NCI-H1092 treated with DMSO at 0.1 percent for 48 hours (cell line): ENCODE results near the gene APOL1.
"Not testable (repeated sequence)": the region's sequence is repeated elsewhere in the genome, so short reads cannot be mapped to it uniquely, and the experiment has no call there.

Experiments
- DNase-seq: peaks from one replicate; lab custom pipeline; 2025; lab: John Stamatoyannopoulos, UW

The APOL1 gene

DNA sequence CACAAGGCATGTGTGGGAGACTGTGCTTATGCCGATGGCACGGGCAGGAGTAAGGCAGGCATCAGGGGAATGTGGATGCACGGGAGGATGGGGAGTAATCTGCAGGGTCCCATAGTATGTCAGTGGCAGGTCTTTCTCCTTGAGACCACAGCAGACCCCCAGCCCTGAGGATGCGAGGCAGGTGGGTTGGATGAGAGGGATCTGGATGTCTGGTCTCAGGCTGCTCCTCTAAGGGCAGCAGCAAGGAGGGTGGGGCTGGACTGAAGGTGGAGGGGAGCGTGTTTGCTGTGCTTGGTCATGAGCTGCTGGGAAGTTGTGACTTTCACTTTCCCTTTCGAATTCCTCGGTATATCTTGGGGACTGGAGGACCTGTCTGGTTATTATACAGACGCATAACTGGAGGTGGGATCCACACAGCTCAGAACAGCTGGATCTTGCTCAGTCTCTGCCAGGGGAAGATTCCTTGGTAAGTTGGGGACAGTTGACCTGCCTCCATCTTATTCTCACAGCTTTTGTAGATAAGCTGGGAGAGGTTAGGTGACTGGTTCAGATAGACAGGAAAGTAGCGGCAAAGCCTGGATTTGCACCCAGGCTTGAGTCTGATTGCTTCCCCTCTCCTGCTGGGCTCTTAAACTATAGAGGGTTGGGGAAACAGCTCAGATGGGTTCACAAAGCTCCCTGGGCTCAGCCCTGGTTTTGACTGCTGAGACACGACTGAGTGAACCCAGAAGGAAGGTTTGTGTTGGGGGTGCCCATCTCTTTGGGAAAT is at the start of gene APOL1:
APOL1 (plus strand) TSS at position 380 of the 769 bp plus-strand sequence. CDS start 1,823 bp downstream, outside the sequence.
- no peak for DNase-seq

- DNase-seq = not testable (repeated sequence)
Measured at GRCh38 chr22:36203441-36203840, 49.5 kb upstream of the APOL1 start.

DNA sequence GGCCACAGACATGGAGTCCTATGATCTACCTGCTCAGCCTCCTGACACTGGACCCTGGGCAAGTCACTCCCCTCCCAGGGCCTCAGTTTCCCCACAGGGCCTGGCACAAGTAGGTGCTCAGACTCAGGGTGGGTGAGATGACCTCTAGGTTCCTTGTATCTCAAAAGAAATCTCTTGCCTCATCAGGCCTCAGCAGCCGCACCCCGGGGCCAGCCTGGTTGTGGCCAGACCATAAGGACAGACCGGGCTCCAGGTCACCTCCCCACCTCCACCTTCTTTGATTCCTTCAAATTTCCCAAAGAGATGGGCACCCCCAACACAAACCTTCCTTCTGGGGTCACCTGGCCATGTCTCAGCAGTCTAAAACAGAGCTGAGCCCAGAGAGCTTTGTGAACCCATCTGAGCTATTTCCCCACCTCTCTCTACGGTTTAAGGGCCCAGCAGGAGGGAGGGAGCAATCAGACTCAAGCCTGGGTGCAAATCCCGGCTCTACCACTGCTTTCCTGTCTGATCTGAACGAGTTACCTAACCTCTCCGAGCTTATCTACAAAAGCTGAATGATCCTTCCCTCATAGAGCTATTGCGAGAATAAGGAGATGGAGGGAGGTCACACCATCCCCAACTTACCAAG is 48.8 kb upstream of the APOL1 start:
- DNase-seq = no peak

DNA sequence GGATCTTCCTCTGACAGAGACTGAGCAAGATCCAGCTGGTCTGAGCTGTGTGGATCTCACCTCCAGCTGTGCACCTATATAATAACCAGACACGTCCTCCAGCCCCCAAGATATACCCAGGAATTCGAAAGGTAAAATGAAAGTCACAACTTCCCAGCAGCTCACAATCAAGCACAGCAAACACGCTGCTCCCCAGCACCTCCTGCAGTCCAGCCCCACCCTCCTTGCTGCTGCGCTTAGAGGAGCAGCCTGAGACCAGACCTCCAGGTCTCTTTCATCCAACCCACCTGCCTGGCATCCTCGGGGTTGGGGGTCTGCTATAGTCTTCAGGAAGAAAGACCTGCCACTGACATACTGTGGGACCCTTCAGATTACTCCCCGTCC is 48.3 kb upstream of the APOL1 start:
- no peak for DNase-seq

DNA sequence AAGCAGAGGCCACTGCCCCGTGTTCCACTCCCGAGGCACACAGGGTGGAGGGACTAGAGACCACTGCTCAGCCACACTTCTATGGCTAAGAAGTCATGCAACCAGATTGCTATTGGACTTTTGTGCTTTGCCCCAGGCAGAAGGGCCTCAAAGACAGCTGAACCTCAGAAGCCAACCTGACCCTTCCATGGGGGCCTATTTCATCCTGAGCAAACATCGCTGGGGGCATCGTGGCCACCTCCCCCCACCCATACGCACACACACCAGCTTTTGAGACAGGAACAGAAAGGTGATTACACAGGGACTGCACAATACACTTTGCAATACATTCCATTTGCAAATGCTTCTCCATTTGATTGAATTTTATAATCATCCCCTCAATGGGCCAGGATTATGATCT is 47.4 kb upstream of the APOL1 start:
- not testable (repeated sequence) for DNase-seq

DNA sequence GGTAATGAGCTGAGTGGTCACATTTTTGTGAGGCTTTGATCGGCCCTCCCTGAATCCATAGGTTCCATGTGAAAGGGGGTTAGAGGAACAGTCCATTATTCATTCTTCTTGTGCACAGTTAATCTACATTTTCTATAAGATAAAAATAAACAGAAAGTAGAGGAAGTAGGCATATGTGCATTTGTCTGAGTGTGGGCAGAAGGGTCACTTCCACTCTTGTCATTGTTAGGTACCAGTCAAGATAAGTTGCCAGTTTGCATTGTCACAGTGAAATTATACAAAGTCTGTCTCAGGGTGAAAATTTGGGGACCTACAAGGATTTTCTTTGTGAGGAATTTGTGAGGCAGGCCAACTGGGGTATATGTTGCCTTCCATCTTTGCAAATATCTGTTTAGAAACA is 46.7 kb upstream of the APOL1 start:
- no peak for DNase-seq

DNA sequence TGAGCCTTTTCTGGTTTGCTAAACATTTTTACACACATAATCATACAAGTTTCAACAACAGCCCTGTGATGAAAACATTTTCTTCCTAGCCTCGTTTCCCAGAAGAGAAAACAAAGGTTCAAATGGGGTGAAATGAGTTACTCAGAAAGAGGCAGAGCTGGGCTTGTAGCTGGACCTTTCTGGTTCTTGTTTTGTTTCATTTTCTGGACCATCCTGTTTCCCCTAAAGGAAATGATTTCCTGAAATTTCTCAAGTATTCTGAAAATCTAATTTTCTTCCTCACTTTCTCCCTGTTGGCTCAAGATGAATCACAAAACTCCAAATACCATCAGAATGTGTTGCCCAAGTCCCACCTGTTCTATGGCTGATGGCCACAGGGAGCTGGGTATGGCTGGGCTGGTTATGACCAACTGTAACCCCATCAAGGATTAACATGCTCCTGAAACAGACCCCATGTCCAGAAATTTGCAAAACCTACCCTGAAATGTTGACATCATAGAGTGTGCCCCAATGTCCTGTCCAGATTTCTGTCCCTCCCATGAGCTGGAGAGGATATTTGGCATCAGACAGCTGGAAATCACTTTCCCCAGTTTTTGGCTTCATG is 44.7 kb upstream of the APOL1 start:
- no peak for DNase-seq

DNA sequence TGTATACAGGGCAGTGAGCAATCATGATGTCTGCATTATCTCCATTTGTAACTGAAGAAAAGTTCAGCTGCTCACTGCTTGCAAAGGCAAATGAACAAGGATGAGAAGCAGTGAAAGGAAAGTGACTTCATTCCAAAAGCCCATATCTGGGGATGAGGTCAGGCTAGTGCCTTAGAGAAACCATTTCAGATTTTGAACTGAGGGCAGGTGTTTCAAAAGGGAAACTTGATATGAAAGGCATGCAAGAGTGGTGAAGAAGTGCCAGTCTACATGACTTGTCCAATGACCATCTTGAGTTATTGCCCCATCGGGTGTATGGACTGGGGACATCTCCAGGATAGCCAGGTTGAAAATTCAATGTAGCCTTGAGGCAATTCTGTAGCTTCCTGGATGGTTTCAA is 44.0 kb upstream of the APOL1 start:
- no peak for DNase-seq

DNA sequence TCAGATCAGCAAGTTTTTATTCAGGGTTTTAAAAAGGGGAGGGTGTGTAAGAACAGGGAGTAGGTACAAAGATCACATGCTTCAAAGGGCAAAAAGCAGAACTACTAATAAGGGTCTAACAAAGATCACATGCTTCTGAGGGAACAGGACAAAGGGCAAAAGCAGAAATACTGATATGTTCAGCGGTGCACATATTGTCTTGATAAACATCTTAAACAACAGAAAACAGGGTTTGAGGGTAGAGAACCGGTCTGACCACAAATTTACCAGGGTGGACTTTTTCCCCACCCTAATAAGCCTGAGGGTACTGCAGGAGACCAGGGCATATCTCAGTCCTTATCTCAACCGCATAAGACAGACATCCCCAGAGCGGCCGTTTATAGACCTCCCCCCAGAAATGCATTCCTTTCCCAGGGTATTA is 43.4 kb upstream of the APOL1 start:
- DNase-seq = not testable (repeated sequence)

GRCh38 chr22:36210224-36210623 is 42.7 kb upstream of the APOL1 start:
- DNase-seq = no peak

DNA sequence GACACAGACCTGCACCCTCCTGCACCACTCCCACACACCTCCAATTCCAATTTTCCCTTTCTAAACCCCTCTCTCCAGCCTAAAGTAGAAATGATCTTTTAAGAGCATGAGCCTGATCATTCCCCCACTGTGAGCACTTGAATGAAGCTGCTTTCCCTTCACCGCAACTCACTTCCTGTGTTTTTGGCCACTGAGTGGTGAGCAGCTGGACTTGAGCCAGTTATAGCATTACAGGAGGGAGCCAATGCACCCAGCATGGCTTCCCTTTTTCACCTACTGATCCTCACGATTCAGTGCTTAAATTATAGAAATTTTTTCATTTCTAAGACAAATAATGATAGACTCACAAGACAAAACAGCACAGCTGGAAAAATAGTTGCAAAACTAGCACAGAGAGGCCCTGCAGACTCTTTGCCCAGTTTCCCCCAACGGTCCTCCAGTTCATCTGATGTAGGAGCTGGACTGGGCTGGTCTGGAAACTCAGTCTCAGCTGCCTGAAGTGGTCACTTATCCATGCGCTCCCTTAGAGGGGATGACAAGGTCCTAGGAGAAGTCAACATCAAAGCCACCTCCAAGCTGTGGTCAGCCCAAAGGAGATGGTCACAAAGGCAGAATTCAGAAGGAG is 41.6 kb upstream of the APOL1 start:
- peak; percentile 50 for DNase-seq

GRCh38 chr22:36212901-36213300 is 40.0 kb upstream of the APOL1 start:
- DNase-seq = no peak

GRCh38 chr22:36213586-36213985 is 39.3 kb upstream of the APOL1 start:
- no peak for DNase-seq

DNA sequence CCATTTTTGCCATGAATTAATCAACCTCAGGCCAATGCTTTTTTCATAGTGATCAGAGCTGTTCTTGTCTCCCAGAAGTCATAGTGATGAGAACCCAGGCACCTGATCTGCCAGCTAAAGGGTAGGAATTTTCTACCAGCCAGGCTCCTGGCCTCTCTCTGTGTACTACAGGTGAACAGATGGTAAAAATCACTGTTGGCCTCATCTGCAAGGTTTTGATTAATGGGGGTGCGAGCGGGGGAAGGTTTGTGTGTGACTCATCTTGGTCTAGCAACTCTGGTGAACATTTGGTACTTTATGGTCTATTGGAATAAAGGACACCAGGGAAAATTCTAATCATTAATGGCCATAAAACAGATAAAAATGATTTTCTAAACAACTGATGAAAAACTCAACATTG is 37.0 kb upstream of the APOL1 start:
- DNase-seq = no peak

DNA sequence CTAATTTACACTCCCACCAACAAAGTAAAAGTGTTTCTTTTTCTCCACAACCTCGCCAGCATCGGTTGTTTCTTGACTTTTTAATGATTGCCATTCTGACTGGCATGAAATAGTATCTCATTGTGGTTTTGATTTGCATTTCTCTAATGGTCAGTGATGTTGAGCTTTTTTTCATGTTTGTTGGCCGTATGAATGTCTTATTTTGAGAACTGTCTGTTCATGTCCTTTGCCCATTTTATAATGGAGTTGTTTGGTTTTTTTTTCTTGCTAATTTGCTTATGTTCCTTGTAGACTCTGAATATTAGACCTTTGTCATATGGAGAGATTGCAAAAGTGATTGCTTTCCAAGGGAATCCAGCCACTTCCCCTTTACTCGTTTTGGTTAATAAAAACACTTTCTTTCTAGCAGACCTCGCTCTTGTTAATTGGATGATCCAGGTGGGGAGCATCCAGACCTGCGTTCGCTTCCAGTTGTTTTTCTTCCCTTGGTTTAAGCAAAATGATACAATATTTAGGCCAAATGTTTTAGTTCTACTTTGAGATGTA is 34.2 kb upstream of the APOL1 start:
- no peak for DNase-seq

- no peak for DNase-seq
Measured at GRCh38 chr22:36220451-36220921, 32.4 kb upstream of the APOL1 start.

- peak; percentile 32 for DNase-seq
Measured at GRCh38 chr22:36221799-36222751, 30.9 kb upstream of the APOL1 start.

DNA sequence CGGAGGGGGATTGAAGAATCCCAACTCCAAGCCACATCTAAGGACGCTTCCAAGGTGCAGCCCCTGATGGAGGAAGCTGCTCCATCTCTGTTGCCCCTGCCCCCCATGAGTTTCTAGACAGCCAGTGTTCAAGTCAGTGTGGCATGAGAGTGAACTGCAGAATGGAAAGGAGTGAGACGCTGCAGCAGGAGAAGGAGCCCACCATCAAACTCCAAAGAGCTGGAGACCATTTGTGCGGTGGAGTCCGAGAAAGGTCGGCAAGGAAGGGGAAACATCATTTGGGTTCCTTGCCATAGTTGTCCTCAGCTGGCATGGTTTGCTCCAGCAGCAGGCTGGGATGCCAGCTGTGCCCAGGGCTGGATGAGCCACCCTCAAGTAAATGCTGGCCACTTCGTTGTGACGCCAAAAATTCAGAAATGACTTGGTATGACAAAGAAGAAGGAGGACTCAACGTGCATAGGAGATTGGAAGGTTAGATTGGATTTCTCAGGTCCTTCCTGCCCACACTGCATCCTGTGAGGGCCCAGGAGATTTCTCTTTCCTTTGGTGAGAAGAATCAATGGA is 30.0 kb upstream of the APOL1 start:
- no peak for DNase-seq

DNA sequence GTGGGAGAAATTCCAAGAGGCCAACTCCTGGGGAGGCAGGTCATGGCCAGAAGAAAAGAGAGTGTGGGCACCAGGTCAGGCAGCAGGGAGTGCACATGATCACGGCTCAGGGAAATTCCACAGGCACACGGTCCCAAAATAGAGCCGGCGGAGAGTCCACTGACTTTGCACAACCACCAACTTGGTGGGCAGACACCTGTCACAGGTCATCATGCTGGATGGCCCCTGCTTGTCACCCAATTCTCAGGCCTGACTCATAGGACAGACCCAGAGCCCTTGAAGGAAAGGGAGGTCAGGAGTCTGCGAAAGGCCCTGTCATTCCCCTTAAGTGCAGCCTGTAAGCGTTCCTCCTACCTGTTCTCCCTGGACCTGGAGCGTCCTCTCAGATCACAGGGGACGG is 29.4 kb upstream of the APOL1 start:
- no peak for DNase-seq

DNA sequence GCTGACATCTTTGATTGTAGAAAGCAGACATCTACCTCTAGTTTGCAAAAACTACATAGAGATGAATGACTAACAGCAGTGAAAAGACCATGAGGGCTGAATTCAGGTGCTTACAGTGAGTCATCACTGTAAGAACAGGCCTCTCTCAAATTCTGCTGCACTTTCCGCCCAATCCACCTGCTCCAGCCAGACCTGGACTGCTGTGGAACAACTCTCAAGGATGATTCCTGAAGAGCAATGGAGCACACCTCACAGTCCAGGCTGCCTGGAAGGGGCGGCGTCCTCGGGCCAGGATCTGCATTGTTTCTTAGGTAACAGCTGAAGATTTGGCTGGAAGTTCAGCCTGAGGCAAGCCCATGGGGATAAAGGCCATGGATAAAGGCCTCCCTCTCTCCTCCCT is 28.7 kb upstream of the APOL1 start:
- no peak for DNase-seq
